IMR-90 (cell line): ENCODE results near the gene ACOXL. TPM values are rescaled to one million over a fixed set of nuclear protein-coding genes. Genes with fewer than 3 reads are reported as not detected.

ENCODE experiments used
- ATAC-seq: fragments of 200-7000 bp; cut with Tn5 transposase; 2 replicates; pipeline ENCODE4 v1.9.1; 2020; ENCODE audit warnings: low read depth, mild to moderate bottlenecking, moderate library complexity
- BruUV-seq: library from RNA; stranded (reverse); fragments of 400-500 nt; replicated peaks from 2 replicates; lab custom pipeline; 2021; lab: Mats Ljungman, UMichigan
- CTCF ChIA-PET: fragments of 300-600 bp; formaldehyde crosslinking; extraction: SDS; loops from one replicate; lab custom pipeline; 2021; ENCODE audit warnings: antibody characterized with exemption; lab: Yijun Ruan, JAX
- POLR2A ChIA-PET: fragments of 300-600 bp; sonication (Branson Sonifier 250); formaldehyde crosslinking; loops from one replicate; lab custom pipeline; 2022; ENCODE audit warnings: antibody characterized with exemption; ENCODE audit not compliant: unreplicated experiment; lab: Charles Lee
- DNase-seq: peaks from one replicate; pipeline ENCODE4 v3.0.0; 2013
- H2AFZ ChIP-seq: replicated peaks from 2 replicates; pipeline ENCODE3; 2013; ENCODE audit warnings: low read length, mild to moderate bottlenecking; ENCODE audit not compliant: poor library complexity
- H2AK5ac ChIP-seq: 2 replicates; pipeline ENCODE4 v1.6.1; 2013; ENCODE audit warnings: low read depth, low read length, inconsistent platforms
- H2AK9ac ChIP-seq: replicated peaks from 2 replicates; pipeline ENCODE3; 2013; ENCODE audit warnings: mild to moderate bottlenecking, low read depth, low read length, moderate library complexity; ENCODE audit not compliant: poor library complexity
- H2BK120ac ChIP-seq: 2 replicates; pipeline ENCODE4 v1.6.1; 2013; ENCODE audit warnings: low read depth, low read length, inconsistent platforms
- H2BK15ac ChIP-seq: 3 replicates; pipeline ENCODE4 v1.6.1; 2013; ENCODE audit warnings: low read depth, low read length, inconsistent platforms
- H2BK20ac ChIP-seq: 2 replicates; pipeline ENCODE4 v1.6.1; 2013; ENCODE audit warnings: low read depth, mild to moderate bottlenecking, inconsistent platforms, low read length, moderate library complexity
- H2BK5ac ChIP-seq: 2 replicates; pipeline ENCODE4 v1.6.1; 2013; ENCODE audit warnings: mild to moderate bottlenecking, low read depth, low read length, inconsistent platforms; ENCODE audit not compliant: poor library complexity, severe bottlenecking
- H3K14ac ChIP-seq: replicated peaks from 2 replicates; pipeline ENCODE4 v1.6.1; 2013; ENCODE audit warnings: low read depth, low read length, inconsistent platforms
- H3K18ac ChIP-seq: 2 replicates; pipeline ENCODE4 v1.6.1; 2013; ENCODE audit warnings: low read depth, low read length, control low read depth
- H3K23ac ChIP-seq: 2 replicates; pipeline ENCODE4 v1.6.1; 2013; ENCODE audit warnings: low read depth, low read length, inconsistent platforms
- H3K27ac ChIP-seq: 2 replicates; pipeline ENCODE4 v1.5.1; 2013; ENCODE audit warnings: mild to moderate bottlenecking, control low read depth, low read length; ENCODE audit not compliant: insufficient read depth
- H3K27me3 ChIP-seq: 2 replicates; pipeline ENCODE4 v1.6.1; 2013; ENCODE audit warnings: low read length; ENCODE audit not compliant: control insufficient read depth, insufficient read depth
- H3K36me3 ChIP-seq: 2 replicates; pipeline ENCODE4 v1.6.1; 2013; ENCODE audit warnings: low read length, mixed read lengths; ENCODE audit not compliant: control insufficient read depth, insufficient read depth
- H3K4ac ChIP-seq: 2 replicates; pipeline ENCODE4 v1.6.1; 2013; ENCODE audit warnings: low read depth, low read length, inconsistent platforms
- H3K4me1 ChIP-seq: 2 replicates; pipeline ENCODE4 v1.6.1; 2013; ENCODE audit warnings: low read length, mixed read lengths; ENCODE audit not compliant: control insufficient read depth, insufficient read depth
- H3K4me2 ChIP-seq: 2 replicates; pipeline ENCODE4 v1.6.1; 2013; ENCODE audit warnings: low read depth, mild to moderate bottlenecking, control low read depth, low read length, moderate library complexity
- H3K4me3 ChIP-seq: 2 replicates; pipeline ENCODE4 v1.5.1; 2013; ENCODE audit warnings: low read depth, mild to moderate bottlenecking, control low read depth, low read length, moderate library complexity; ENCODE audit not compliant: insufficient read depth
- H3K56ac ChIP-seq: 2 replicates; pipeline ENCODE4 v1.6.1; 2013; ENCODE audit warnings: low read length, inconsistent platforms; ENCODE audit not compliant: insufficient read depth; ENCODE audit errors: extremely low read depth
- H3K79me1 ChIP-seq, 2 experiments: 2 replicates each; pipeline ENCODE4 v1.6.1; 2013; ENCODE audit warnings: low read length in 2 of 2, inconsistent platforms in 1 of 2, low read depth in 1 of 2
- H3K9ac ChIP-seq: 2 replicates; pipeline ENCODE4 v1.6.1; 2013; ENCODE audit warnings: low read depth, low read length, control low read depth
- H3K9me1 ChIP-seq: 2 replicates; pipeline ENCODE4 v1.6.1; 2013; ENCODE audit warnings: low read length, inconsistent platforms; ENCODE audit not compliant: insufficient read depth
- H3K9me3 ChIP-seq: 2 replicates; pipeline ENCODE4 v1.6.1; 2013; ENCODE audit warnings: low read length; ENCODE audit not compliant: control insufficient read depth, insufficient read depth
- H4K20me1 ChIP-seq: 2 replicates; pipeline ENCODE4 v1.6.1; 2013; ENCODE audit warnings: low read length, inconsistent platforms; ENCODE audit not compliant: insufficient read depth
- H4K5ac ChIP-seq: 2 replicates; pipeline ENCODE4 v1.6.1; 2013; ENCODE audit warnings: mild to moderate bottlenecking, low read depth, low read length, control low read depth
- H4K8ac ChIP-seq, 2 experiments: 2 replicates each; pipeline ENCODE4 v1.6.1; 2013; ENCODE audit warnings: low read depth in 2 of 2, low read length in 2 of 2, control low read depth in 1 of 2, inconsistent platforms in 1 of 2
- H4K91ac ChIP-seq: 2 replicates; pipeline ENCODE4 v1.6.1; 2013; ENCODE audit warnings: low read depth, low read length, inconsistent platforms; ENCODE audit not compliant: insufficient read depth
- CHD1 ChIP-seq: IDR thresholded peaks from 2 replicates; pipeline ENCODE4 v1.6.1; 2012; ENCODE audit warnings: low read depth, low read length, improper control_type of control experiment
- WGBS, 2 experiments: methylation state at CpG; one replicate each; pipeline versions ENCODE4 v1.1.5 to v1.1.7; 2013; ENCODE audit warnings: missing lambda C conversion rate in 2 of 2; ENCODE audit not compliant: insufficient read length in 1 of 2; ENCODE audit errors: extremely low coverage in 2 of 2; 5-methylcytosine and 5-hydroxymethylcytosine counted together
- dilution Hi-C: fragments of 300-500 bp; cut with HindIII; formaldehyde crosslinking; loops from one replicate; pipeline ENCODE4 v1.14.3; 2018; ENCODE audit warnings: low sequenced_read_pairs; ENCODE audit not compliant: unreplicated experiment
- in situ Hi-C: fragments of 300-500 bp; cut with MboI; formaldehyde crosslinking; loops from 3 replicates; pipeline ENCODE4 v1.14.3; 2019; ENCODE audit warnings: low sequenced_read_pairs, inconsistent platforms, mixed read lengths
- intact Hi-C: fragments of 100-400 bp; cut with micrococcal nuclease; formaldehyde crosslinking; loops from 2 replicates; pipeline ENCODE4 v1.10.0; 2022
- polyA plus RNA-seq, 3 experiments: library from polyadenylated mRNA; depleted of rRNA; stranded (reverse); fragments of >200 nt; gene quantifications; 2 replicates each; pipeline ENCODE4 v1.2.3, GENCODE V29; 2012; ENCODE audit warnings: low replicate concordance in 1 of 3
- total RNA-seq: library from RNA; depleted of rRNA; stranded (reverse); fragments of >200 nt; gene quantifications from 2 replicates; pipeline ENCODE4 v1.2.3, GENCODE V29; 2012

ACOXL gene
- total and polyA plus RNA-seq, 2 of the 4 experiments (the other 2 are of a cell fraction) = not detected

- H2AFZ ChIP-seq = no peak overlapping the region
- intact Hi-C loops = no loop called here
- no peak overlapping the region for H4K91ac ChIP-seq
- no peak overlapping the region for H3K14ac ChIP-seq
- no CpG with 5 or more reads among the region's 5 CpGs for WGBS, 2 experiments
- no peak overlapping the region for H4K5ac ChIP-seq
- no peak overlapping the region for H3K27ac ChIP-seq
- in situ Hi-C loops = no loop called here
- H2BK15ac ChIP-seq = no peak overlapping the region
- no peak overlapping the region for H3K4me2 ChIP-seq
- no peak overlapping the region for H3K23ac ChIP-seq
- H4K20me1 ChIP-seq = no peaks in the 10 kb centered on the region
- DNase-seq (no peak), ATAC-seq (no peak)
- no peak overlapping the region for H2BK5ac ChIP-seq
- no peak overlapping the region for H4K8ac ChIP-seq
- no peak overlapping the region for H3K4ac ChIP-seq
- H3K18ac ChIP-seq = no peak overlapping the region
- no peak overlapping the region for H2AK9ac ChIP-seq
- H3K9me3 ChIP-seq = no peaks in the 10 kb centered on the region
- no peak overlapping the region for H3K9ac ChIP-seq
- H3K4me1 ChIP-seq = no peaks in the 10 kb centered on the region
- H3K27me3 ChIP-seq = peaks cover 34% of the 10 kb centered on the region
- BruUV-seq = no TSS peak
- dilution Hi-C loops = no loop called here
- ChIA-PET POLR2A (no interaction called here), CTCF (no interaction called here)
- no peak for TF ChIP-seq CHD1
- no peak overlapping the region for H2BK20ac ChIP-seq
- no peak overlapping the region for H3K56ac ChIP-seq
- no peaks in the 10 kb centered on the region for H3K79me1 ChIP-seq
- no peak overlapping the region for H2AK5ac ChIP-seq
- no peaks in the 10 kb centered on the region for H3K36me3 ChIP-seq
- no peak overlapping the region for H3K4me3 ChIP-seq
- no peak overlapping the region for H2BK120ac ChIP-seq
- no peaks in the 10 kb centered on the region for H3K9me1 ChIP-seq
Observed at GRCh38 chr2:110720547-110720946, 11.8 kb upstream of the ACOXL start.
